Nephron (organoid): ENCODE results near the gene ZNF202.

Source experiments
- H3K27ac Mint-ChIP-seq, 3 experiments: 2 replicates each; pipeline ENCODE4 v1.8.0; 2020; ENCODE audit warnings: mixed read lengths in 3 of 3, mild to moderate bottlenecking in 2 of 3, moderate library complexity in 1 of 3
- H3K27me3 Mint-ChIP-seq: 2 replicates; pipeline ENCODE4 v1.8.0; 2021; ENCODE audit warnings: low read depth, mild to moderate bottlenecking, moderate library complexity, mixed read lengths
- H3K36me3 Mint-ChIP-seq: 2 replicates; pipeline ENCODE4 v1.8.0; 2020; ENCODE audit warnings: low read depth, mixed read lengths
- H3K4me1 Mint-ChIP-seq: 2 replicates; pipeline ENCODE4 v1.8.0; 2020; ENCODE audit warnings: mixed read lengths
- H3K4me3 Mint-ChIP-seq, 3 experiments: 2 replicates each; pipeline ENCODE4 v1.8.0; 2020; ENCODE audit warnings: mild to moderate bottlenecking in 3 of 3, mixed read lengths in 3 of 3, moderate library complexity in 2 of 3
- H3K9me3 Mint-ChIP-seq: 2 replicates; pipeline ENCODE4 v1.8.0; 2020; ENCODE audit warnings: mixed read lengths
- TF ChIP-seq, protein P1 (sequence below), 3 experiments: fragments of 200-600 bp; sonication (generic); IDR thresholded peaks; one replicate each; pipeline ENCODE4 v1.5.0; 2021; ENCODE audit warnings: antibody characterized with exemption in 3 of 3; ENCODE audit not compliant: unreplicated experiment in 3 of 3

Gene ZNF202

GRCh38 chr11:123738374-123738773 is 3.1 kb downstream of the ZNF202 start:
- Mint-ChIP-seq H3K27me3 (no peaks in the 10 kb centered on the region), H3K9me3 (no peaks in the 10 kb centered on the region)

DNA sequence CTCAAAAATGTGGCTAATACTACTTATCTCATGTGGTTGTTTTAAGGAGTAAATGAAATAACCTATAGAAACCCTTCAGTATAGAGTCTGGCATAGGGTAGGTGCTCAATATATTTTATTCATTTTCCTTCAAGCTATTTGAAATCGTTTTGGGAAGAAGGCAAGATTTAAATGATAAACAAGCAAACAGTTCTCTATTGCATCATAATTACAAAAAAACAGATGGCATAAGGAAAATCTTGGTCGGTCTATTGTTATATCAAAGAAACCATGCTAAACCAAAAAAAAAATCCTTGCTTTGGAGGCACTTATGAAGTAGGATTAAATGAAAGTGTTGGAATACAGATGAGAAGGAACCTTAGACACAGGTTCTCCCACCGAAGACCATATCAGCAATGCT is 4.7 kb downstream of the ZNF202 start:
- H3K27ac Mint-ChIP-seq = no peak overlapping the region
- peaks cover 41% of the 10 kb centered on the region for H3K36me3 Mint-ChIP-seq
- peaks cover 7% of the 10 kb centered on the region for H3K4me1 Mint-ChIP-seq
- no peaks in the 10 kb centered on the region for H3K9me3 Mint-ChIP-seq
- no peaks in the 10 kb centered on the region for H3K27me3 Mint-ChIP-seq
- H3K4me3 Mint-ChIP-seq = no peak overlapping the region
- TF ChIP-seq, protein P1, sequence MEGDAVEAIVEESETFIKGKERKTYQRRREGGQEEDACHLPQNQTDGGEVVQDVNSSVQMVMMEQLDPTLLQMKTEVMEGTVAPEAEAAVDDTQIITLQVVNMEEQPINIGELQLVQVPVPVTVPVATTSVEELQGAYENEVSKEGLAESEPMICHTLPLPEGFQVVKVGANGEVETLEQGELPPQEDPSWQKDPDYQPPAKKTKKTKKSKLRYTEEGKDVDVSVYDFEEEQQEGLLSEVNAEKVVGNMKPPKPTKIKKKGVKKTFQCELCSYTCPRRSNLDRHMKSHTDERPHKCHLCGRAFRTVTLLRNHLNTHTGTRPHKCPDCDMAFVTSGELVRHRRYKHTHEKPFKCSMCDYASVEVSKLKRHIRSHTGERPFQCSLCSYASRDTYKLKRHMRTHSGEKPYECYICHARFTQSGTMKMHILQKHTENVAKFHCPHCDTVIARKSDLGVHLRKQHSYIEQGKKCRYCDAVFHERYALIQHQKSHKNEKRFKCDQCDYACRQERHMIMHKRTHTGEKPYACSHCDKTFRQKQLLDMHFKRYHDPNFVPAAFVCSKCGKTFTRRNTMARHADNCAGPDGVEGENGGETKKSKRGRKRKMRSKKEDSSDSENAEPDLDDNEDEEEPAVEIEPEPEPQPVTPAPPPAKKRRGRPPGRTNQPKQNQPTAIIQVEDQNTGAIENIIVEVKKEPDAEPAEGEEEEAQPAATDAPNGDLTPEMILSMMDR (IDR thresholded peaks at IDR 0.05; ENCODE audit: unreplicated experiment in 3 of 3) = no peak

More at GRCh38 chr11:123738374-123738773, 3.1 kb downstream of the ZNF202 start:
- Mint-ChIP-seq H3K4me1 (peaks cover 15% of the 10 kb centered on the region), H3K36me3 (peaks cover 41% of the 10 kb centered on the region), H3K27ac (no peak overlapping the region), H3K4me3 (peak overlapping the region in 2 of 3 experiments; percentile 47 to 97)
- TF ChIP-seq, protein P1 (IDR thresholded peaks at IDR 0.05; ENCODE audit: unreplicated experiment in 3 of 3) = no peak

GRCh38 chr11:123729602-123730001 is 11.9 kb downstream of the ZNF202 start:
- TF ChIP-seq, protein P1 (IDR thresholded peaks at IDR 0.05; ENCODE audit: unreplicated experiment in 3 of 3) = no peak
- no peaks in the 10 kb centered on the region for H3K4me1 Mint-ChIP-seq

DNA sequence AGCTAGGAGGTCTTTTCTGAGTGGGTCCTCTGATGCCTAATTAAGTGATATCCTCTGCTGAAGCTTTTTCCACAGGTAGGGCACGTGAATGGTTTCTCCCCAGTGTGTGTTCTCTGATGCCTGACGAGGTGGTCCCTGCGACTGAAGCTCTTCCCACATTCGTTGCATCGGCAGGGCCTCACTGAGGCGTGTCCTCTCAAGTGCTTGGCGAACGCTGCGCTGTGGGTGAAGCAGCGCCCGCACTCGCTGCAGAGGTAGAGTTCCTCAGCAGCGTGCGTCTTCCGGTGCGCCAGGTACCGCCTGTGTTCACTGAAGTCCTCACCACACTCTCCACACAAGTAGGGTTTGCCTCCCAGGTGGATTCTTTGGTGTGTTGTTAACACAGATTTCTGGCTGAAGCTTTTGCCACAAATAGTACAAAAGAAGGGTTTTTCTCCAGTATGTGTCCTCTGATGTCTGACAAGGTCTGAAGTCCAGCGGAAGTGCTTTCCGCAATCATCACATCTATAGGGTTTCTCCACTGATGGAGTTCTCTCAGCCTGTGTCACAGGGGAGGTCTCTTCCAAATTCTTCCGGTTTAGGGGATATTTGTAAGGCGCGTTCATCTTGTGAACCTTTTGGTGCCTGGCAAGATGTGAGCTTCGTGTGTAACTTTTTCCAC is 15.3 kb downstream of the ZNF202 start:
- peaks cover 69% of the 10 kb centered on the region for H3K36me3 Mint-ChIP-seq
- H3K4me3 Mint-ChIP-seq = no peak overlapping the region
- H3K27me3 Mint-ChIP-seq = no peaks in the 10 kb centered on the region
- TF ChIP-seq, protein P1 (IDR thresholded peaks at IDR 0.05; ENCODE audit: unreplicated experiment in 3 of 3) = no peak
- H3K27ac Mint-ChIP-seq = no peak overlapping the region
- no peaks in the 10 kb centered on the region for H3K4me1 Mint-ChIP-seq
- H3K9me3 Mint-ChIP-seq = peaks cover 11% of the 10 kb centered on the region

More at GRCh38 chr11:123729602-123730001, 11.9 kb downstream of the ZNF202 start:
- no peak overlapping the region for H3K4me3 Mint-ChIP-seq
- no peaks in the 10 kb centered on the region for H3K27me3 Mint-ChIP-seq
- H3K36me3 Mint-ChIP-seq = peaks cover 51% of the 10 kb centered on the region
- no peak overlapping the region for H3K27ac Mint-ChIP-seq
- peaks cover 11% of the 10 kb centered on the region for H3K9me3 Mint-ChIP-seq

- H3K36me3 Mint-ChIP-seq = peaks cover 16% of the 10 kb centered on the region
- H3K27ac Mint-ChIP-seq = no peak overlapping the region
Observed at GRCh38 chr11:123719452-123719851, 22.0 kb downstream of the ZNF202 start.

More at GRCh38 chr11:123719452-123719851, 22.0 kb downstream of the ZNF202 start:
- Mint-ChIP-seq H3K27me3 (peaks cover 5% of the 10 kb centered on the region), H3K4me3 (no peak overlapping the region), H3K4me1 (no peaks in the 10 kb centered on the region), H3K9me3 (no peaks in the 10 kb centered on the region)
- TF ChIP-seq, protein P1 (IDR thresholded peaks at IDR 0.05; ENCODE audit: unreplicated experiment in 3 of 3) = no peak
